HS-27A (cell line): ENCODE data around the gene DPH1.

Experiments
- DNase-seq: peaks from one replicate; pipeline ENCODE4 v3.0.0-alpha.2; 2012; ENCODE audit warnings: low read depth, missing footprints

The DPH1 gene

DNA sequence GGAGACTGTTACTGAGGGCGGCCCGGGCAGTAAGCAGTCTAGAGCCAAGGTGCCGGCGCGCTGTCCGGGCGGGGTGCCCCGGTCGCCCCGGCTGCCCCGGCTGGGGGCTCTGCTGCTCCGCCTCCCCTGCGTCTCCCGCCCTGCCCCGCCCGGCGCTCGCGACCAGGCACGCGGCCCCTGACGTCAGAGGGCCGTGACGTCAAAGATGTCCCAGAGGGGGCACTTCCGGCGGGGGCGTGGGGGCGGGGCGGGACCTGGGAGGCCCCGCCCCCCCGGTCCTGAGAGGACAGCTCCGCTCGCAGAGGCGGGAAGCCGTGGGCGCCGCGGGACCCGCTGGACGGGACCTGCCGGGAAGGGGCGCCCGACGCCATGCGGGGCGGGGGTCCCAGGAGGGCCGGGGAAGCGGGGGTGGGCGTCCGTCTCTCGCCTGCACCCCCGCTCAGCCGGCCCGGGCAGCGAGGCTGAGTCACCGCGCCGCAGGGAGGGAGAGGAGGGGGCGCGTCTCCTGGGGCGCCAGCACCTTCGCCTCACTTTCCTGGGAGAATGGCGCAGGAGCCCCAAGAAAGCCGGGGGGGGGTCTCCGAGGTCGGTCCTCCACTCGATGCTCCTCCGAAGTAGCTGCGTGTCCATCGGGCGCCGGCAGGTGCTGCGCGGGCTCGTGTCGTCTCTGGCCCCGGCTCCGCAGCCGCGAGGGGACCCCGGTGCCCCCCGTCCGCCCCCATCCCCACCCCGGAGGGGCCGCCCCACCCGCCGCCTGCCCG lies 20.5 kb downstream of the DPH1 start:
- DNase-seq, result no peak

DNA sequence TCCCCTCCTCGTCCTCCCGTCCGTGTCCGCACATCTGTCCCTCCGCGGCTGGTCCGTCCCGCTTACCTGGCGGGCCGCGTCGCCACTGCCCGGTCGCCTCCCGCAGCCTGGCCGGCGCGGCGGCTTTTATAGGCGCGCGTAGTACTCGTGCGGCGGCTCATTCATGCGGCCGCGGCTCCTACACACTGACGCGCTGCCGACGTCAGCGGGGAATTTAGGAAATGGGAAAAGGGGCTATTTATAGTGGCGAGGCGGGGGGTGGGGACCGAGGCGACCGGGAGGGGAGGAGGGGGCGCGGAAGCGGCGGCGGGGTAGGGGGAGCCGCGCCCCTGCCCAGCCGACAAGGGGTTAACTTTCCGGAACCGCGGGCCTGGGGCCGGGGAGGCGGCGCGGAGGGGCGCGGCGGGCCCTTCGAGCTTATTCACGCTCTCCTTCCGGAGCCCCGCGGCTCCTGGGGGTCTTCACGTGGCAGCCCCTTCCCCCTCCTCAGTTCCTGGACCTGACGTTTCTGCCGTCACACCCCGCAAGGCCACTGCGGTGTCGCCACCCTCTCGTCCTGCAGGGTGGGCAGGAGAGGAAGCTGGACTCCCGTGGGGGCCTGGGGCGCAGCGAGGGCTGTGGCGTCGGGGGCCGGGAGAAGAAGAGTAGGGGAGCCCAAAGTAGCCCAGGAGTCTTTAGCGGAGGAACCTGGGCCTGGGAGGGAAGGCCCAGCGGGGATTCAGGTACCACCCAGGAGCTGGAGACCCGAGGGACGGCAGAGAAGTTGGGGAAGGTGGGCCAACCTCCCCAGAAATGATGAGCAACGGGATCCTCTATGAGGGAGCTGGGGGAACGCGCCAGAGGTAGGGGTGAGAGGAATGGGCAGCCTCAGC lies 21.3 kb downstream of the DPH1 start:
- no peak for DNase-seq

GRCh38 chr17:2051933-2052559 lies 22.1 kb downstream of the DPH1 start:
- no peak for DNase-seq

DNA sequence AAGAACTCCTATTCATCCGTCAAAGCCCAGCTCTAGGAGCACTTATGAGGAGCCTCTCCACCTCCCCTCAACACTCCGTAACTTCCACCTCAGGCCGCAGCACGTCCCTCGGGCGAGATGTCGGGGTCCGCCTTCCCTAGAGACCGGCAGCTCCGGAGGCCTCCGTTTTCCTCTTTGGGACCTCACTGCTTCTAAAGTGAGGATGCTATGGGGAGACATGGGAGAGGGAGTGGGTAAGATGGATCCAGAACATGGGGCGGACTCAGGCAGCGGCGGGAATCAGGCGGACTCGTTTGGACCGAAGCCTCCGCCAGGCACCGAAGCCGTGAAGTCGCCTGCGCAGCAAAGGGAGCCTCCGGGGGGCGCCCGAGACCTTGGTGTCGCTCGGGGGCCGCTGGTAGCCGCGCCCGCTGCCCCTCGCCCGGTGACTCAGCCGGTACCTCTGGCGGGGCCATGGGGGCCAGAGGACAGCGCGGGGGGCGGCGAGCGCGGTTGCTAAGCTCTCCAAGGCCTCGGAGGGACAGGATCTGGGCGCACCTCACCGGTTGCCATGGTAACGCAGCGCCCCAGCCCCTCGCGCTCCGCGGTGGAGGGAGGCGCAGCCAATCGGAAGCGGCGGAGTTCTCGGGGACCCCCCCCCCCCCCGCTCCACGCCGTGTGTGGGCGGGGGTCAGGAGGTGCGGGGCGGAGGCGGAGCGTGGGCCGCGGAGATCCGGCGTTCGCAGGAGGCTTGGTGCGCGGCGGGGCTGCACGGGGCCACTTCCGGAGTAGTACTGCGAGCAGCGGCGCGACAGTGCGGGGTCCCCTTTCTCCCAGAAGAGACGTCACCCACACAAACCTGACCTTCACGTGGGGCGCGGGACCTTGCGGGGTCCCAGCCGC lies 23.7 kb downstream of the DPH1 start:
- DNase-seq, result no peak

GRCh38 chr17:2054262-2054511 lies 24.2 kb downstream of the DPH1 start:
- no peak for DNase-seq

DNA sequence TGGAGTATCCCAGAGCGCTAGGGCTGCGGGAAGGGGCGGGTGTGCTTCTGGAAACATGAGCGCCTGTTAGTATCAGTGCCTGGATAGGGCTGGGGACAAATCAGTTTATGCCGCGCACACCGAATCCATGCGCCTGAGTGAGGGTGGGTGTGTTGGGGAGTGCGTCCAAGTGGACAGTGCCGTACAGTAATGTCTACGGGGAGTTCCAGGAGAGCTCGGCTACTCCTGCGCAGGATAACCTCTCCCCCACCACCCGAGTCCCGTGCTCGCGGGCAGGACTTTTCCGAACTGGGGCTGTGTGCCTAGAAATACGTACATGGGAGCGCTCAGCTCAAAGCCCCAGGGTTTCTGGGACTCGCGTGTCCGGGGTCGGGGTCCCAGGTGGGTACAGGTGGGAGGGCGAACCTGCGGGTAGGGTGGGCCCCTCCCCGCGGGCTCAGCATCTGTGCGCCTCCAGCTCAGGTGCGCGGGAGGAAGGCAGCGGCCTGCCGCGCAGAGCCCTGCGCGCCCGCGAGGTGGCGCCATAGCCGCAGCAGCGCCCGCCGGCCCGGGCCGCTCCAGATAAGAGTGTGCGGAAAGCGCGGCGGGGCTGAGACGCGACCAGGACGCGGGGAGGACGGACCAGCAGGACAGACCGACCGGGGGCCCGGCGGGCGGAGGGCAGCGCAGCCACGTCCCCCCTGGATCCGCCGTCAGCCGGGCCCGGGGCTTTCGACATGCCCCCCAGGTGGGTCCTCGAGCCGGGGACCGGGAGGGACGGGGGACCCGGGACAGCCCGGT lies 24.7 kb downstream of the DPH1 start, which contains the start of gene HIC1:
Gene HIC1 (plus strand): TSS at position 592 of the 780 bp plus-strand sequence. CDS start 1,588 bp downstream, outside the sequence.
- DNase-seq, result no peak

DNA sequence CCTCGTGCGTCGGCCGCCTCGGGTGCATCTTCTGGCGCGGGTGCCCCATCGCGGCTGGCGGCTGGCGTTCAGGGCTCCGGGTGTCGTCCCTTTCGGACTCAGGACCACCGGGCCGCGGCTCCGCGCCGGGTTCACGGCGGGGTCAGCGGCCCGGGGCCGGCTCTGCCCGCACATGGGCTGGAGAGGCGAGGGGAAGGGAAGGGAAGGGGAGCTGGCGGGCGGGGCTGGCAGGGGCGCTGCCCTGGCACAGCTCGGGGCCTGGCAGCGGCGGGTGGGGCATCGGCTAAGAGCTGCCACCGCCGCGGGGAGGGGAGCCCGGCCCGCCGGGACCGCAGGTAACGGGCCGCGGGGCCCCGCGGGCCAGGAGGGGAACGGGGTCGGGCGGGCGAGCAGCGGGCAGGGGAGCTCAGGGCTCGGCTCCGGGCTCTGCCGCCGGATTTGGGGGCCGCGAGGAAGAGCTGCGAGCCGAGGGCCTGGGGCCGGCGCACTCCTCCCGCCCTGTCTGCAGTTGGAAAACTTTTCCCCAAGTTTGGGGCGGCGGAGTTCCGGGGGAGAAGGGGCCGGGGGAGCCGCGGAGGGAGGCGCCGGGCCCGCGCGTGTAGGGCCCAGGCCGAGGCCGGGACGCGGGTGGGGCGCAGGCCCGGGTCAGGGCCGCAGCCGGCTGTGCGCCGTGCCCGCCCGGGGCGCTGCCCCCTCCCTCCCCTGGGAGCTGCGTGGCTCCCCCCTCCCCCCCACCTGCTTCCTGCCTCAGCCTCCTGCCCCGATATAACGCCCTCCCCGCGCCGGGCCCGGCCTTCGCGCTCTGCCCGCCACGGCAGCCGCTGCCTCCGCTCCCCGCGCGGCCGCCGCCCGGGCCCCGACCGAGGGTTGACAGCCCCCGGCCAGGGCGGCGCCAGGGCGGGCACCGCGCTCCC lies 25.6 kb downstream of the DPH1 start:
- DNase-seq, result no peak

- DNase-seq, result no peak
Observed at GRCh38 chr17:2056206-2057174, 26.5 kb downstream of the DPH1 start.

GRCh38 chr17:2057175-2057759 lies 27.3 kb downstream of the DPH1 start:
- DNase-seq, result no peak

GRCh38 chr17:2057760-2058585 lies 28.0 kb downstream of the DPH1 start:
- DNase-seq, result no peak

- DNase-seq, result no peak
Observed at GRCh38 chr17:2058586-2059546, 28.9 kb downstream of the DPH1 start.

DNA sequence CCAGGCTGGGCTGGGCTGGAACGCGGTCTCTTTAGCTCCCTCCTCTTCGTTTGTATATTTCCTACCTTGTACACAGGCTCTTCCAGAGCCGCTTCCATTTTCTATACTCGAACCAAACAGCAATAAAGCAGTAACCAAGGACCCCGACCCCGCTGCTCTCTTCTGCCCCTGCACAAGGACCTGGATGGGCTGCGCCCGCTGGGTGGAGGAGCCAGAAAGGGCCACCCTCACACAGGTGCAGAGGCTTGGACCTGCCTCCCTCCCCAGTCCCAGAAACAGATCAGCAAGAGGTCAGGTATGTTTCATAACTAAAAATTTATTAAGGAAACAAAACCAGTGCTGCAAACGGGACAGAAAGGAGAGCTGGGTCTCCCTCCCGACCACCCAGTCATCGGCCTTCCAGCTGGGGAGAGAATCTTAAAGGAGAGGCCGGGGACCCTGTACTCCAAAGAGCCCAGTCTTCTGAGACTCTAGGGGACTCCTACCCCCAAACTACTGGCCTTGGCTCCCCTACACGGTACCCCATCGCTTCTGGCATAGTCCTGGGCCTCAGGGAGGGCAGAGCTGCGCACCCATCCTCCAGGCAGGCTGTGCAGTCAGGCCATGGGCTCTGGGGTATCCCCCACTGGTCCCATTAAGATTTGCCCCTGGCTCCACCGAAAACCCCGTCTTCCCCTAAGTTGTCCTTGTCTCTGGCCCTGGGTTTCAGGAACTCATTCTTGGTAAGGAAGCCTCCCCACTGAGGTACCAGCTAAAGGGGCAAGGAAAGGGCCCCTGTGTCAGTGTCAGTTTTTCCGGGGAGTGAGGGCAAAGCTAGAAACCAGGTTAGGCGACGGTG lies 29.8 kb downstream of the DPH1 start:
- no peak for DNase-seq

DNA sequence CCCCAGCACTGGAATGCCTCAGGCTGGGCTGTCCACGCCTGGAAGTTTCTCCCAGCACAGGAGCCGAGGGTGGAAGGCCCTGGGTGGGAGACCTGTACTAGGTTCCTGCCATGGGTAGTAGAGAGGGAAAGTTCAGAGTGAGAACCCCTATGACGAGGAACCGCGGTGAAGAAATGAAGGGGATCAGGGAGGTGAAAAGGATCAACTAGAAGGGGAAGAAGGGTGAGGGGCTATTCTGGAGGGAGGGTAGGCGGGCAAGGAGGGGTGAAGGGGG lies 30.4 kb downstream of the DPH1 start:
- no peak for DNase-seq

GRCh38 chr17:2060681-2061440 lies 30.9 kb downstream of the DPH1 start:
- DNase-seq, result no peak

DNA sequence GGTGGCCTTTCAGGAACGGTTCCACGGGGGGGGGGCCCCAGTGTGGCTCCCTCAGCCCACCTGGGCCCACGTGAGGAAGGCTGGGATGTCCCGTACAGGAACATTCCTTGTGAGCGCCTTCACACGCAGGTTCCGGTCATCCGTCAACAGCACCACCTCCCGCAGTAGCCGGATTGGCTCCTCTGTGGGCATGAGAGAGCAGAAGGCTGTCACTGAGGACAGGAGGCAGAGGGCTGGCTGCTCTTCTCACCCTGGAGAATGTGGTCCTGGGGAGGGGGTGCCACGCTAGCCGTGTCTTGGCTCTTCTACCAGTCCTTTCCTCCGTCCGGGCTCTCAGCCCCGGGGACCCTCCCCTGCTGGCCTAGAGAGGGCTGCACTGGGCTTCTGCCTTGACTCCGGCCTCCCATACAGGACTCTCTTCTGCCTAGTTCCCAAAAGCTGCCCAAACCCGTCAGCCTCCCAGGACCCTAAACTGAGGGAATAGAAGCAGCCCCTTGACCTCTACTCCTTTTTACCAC lies 31.5 kb downstream of the DPH1 start:
- no peak for DNase-seq
